Measurements from ENCODE around the gene PELI1.
"Not testable (repeated sequence)": the region's sequence is repeated elsewhere in the genome, so short reads cannot be mapped to it uniquely, and the experiment has no call there.

The PELI1 gene

GRCh38 chr2:64079688-64080087 is 64.5 kb downstream of the PELI1 start:
- not testable (repeated sequence) for FAIRE-seq

GRCh38 chr2:64076828-64077227 is 67.4 kb downstream of the PELI1 start:
- not testable (repeated sequence) for FAIRE-seq

- FAIRE-seq = not testable (repeated sequence)
Observed at GRCh38 chr2:64074616-64075015, 69.6 kb downstream of the PELI1 start.

- no peak for FAIRE-seq
Observed at GRCh38 chr2:64067326-64067725, 76.9 kb downstream of the PELI1 start.

- no peak for FAIRE-seq
Observed at GRCh38 chr2:64065516-64065915, 78.7 kb downstream of the PELI1 start.

GRCh38 chr2:64063924-64064331 is 80.3 kb downstream of the PELI1 start:
- FAIRE-seq = no peak

- peak; percentile 96 for FAIRE-seq
Observed at GRCh38 chr2:64063454-64063853, 80.8 kb downstream of the PELI1 start.

- FAIRE-seq = peak; percentile 30
Observed at GRCh38 chr2:64062840-64063239, 81.4 kb downstream of the PELI1 start.

- FAIRE-seq = no peak
Observed at GRCh38 chr2:64059270-64059669, 85.0 kb downstream of the PELI1 start.

- no peak for FAIRE-seq
Observed at GRCh38 chr2:64056021-64056420, 88.2 kb downstream of the PELI1 start.

- FAIRE-seq = no peak
Observed at GRCh38 chr2:64054161-64054915, 89.9 kb downstream of the PELI1 start.

- FAIRE-seq = no peak
Observed at GRCh38 chr2:64052463-64053241, 91.6 kb downstream of the PELI1 start.

GRCh38 chr2:64049633-64050220 is 94.5 kb downstream of the PELI1 start:
- peak; percentile 93 for FAIRE-seq

GRCh38 chr2:64045938-64046337 is 98.3 kb downstream of the PELI1 start:
- FAIRE-seq = no peak
